Dermis blood vessel endothelial cell (primary cell): Measurements from ENCODE around the gene FAM32A. TPM values are rescaled to one million over a fixed set of nuclear protein-coding genes. Genes with fewer than 3 reads are reported as not detected.
"Not testable (repeated sequence)": the region's sequence is repeated elsewhere in the genome, so short reads cannot be mapped to it uniquely, and the experiment has no call there.

Experiments
- DNase-seq: peaks from one replicate; pipeline ENCODE4 v3.0.0; 2010
- total RNA-seq: library from RNA; depleted of rRNA; stranded (reverse); fragments of >200 nt; gene quantifications from 2 replicates; pipeline ENCODE4 v1.2.3, GENCODE V29; 2014

FAM32A gene
- total RNA-seq, 1 donor from 2014 or later = 144 TPM

GRCh38 chr19:16164222-16164890, 20.9 kb upstream of the FAM32A start:
- DNase-seq = no peak

- no peak for DNase-seq
Measured at GRCh38 chr19:16166417-16166816, 18.8 kb upstream of the FAM32A start.

GRCh38 chr19:16167055-16167454, 18.2 kb upstream of the FAM32A start:
- DNase-seq = no peak

GRCh38 chr19:16168465-16169081, 16.6 kb upstream of the FAM32A start:
- no peak for DNase-seq

- no peak for DNase-seq
Measured at GRCh38 chr19:16170134-16170533, 15.1 kb upstream of the FAM32A start.

- no peak for DNase-seq
Measured at GRCh38 chr19:16175954-16176353, 9.3 kb upstream of the FAM32A start.

- not testable (repeated sequence) for DNase-seq
Measured at GRCh38 chr19:16178866-16179265, 6.3 kb upstream of the FAM32A start.

- no peak for DNase-seq
Measured at GRCh38 chr19:16180611-16181010, 4.6 kb upstream of the FAM32A start.

- no peak for DNase-seq
Measured at GRCh38 chr19:16184665-16185122, 516 bp upstream of the FAM32A start.

- peak; percentile 67 for DNase-seq
Measured at GRCh38 chr19:16185768-16186123, 536 bp downstream of the FAM32A start.

GRCh38 chr19:16188521-16188920, 3.3 kb downstream of the FAM32A start:
- DNase-seq = no peak

GRCh38 chr19:16190198-16190597, 5.0 kb downstream of the FAM32A start:
- DNase-seq = peak; percentile 21

GRCh38 chr19:16190736-16191135, 5.5 kb downstream of the FAM32A start:
- no peak for DNase-seq

GRCh38 chr19:16191216-16191908, 6.2 kb downstream of the FAM32A start:
- no peak for DNase-seq

GRCh38 chr19:16193466-16193865, 8.3 kb downstream of the FAM32A start:
- DNase-seq = no peak

- peak; percentile 61 for DNase-seq
Measured at GRCh38 chr19:16197188-16197621, 12.0 kb downstream of the FAM32A start.

- DNase-seq = peak; percentile 97
Measured at GRCh38 chr19:16197622-16198369, 12.6 kb downstream of the FAM32A start, which contains the start of gene AP1M1. Gene AP1M1 (plus strand): TSS chr19:16197911. CDS start chr19:16198027, 116 bp downstream.

GRCh38 chr19:16198370-16198651, 13.1 kb downstream of the FAM32A start:
- DNase-seq = peak; percentile 7

- DNase-seq = no peak
Measured at GRCh38 chr19:16199275-16199932, 14.2 kb downstream of the FAM32A start.

GRCh38 chr19:16200038-16201010, 15.1 kb downstream of the FAM32A start:
- peak; percentile 10 for DNase-seq

- DNase-seq = no peak
Measured at GRCh38 chr19:16201011-16201391, 15.8 kb downstream of the FAM32A start.
